ENCODE data around the gene SERINC2. TPM values are rescaled to one million over a fixed set of nuclear protein-coding genes. Genes with fewer than 3 reads are reported as not detected.

Gene SERINC2
- polyA plus RNA-seq, 1 experiment: 109 TPM

DNA sequence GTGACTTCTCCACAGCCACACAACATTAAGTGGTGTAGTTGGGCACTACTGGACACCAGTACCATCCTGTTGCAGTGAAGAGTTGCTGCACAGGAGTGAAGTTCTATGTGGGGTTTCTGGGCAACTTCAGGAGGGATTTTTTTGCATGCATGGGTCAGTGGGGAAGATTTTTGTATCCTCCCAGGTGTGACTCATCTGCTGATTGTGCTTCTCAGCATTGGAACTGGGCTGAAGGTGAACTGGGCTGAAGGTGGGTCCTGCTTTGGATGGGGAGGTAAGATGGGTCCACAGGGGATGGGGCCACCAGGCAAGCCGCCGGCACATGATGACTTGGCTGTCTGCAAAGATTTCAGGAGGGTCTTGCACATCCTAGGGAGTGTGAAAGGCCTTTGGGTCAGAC lies 2.6 kb downstream of the SERINC2 start:
- H3K4me3 ChIP-seq (ENCODE audit: low read depth, low read length): no peak overlapping the region
- TF ChIP-seq, protein P1, sequence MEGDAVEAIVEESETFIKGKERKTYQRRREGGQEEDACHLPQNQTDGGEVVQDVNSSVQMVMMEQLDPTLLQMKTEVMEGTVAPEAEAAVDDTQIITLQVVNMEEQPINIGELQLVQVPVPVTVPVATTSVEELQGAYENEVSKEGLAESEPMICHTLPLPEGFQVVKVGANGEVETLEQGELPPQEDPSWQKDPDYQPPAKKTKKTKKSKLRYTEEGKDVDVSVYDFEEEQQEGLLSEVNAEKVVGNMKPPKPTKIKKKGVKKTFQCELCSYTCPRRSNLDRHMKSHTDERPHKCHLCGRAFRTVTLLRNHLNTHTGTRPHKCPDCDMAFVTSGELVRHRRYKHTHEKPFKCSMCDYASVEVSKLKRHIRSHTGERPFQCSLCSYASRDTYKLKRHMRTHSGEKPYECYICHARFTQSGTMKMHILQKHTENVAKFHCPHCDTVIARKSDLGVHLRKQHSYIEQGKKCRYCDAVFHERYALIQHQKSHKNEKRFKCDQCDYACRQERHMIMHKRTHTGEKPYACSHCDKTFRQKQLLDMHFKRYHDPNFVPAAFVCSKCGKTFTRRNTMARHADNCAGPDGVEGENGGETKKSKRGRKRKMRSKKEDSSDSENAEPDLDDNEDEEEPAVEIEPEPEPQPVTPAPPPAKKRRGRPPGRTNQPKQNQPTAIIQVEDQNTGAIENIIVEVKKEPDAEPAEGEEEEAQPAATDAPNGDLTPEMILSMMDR (IDR thresholded peaks at IDR 0.05; ENCODE audit: insufficient read depth, low read depth, low read length): no peak
- CTCF ChIA-PET: interaction anchor here (20.2 kb wide), 1 partner anchor 18 kb away, joined by 387 read pairs; no protein-coding TSS in a partner anchor
- DNase-seq (ENCODE audit: low read depth): no peak
- POLR2A ChIA-PET: no interaction called here
- H3K27me3 ChIP-seq (ENCODE audit: control insufficient read depth, insufficient read depth, low read length): no peaks in the 10 kb centered on the region
- H3K36me3 ChIP-seq (ENCODE audit: control insufficient read depth, insufficient read depth, low read length): peaks cover 1% of the 10 kb centered on the region; the same call in 1 of the 2 replicates

DNA sequence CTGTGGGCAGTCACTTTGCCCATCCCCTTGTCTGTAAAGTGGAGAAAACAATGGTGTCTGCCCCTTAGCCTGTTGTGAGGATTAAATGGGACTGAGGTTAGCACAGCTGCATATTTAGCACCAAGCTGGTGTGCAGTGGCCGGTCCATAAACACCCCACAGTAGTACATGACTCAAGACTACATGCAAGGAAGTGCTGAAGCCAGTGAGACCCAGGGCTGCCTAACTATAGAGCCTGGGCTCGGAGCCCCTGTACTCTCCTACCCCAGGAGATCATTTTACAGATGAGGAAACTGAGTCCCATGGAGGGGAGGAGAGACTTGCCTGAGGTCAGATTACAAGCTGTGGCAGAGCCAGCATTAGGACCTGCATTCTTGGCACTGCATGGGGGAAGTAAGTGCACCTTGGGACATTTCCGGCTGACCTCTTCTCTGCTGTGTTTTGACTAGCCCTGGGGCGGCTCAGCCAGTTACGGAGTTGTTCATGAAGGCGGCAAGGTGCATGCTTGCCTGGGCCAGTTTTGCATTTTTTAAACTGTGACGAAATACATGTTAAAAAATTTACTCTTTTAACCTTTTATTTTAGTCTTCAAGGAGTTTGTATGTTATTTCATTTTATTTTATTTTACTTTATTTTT lies 3.2 kb downstream of the SERINC2 start:
- DNase-seq (ENCODE audit: low read depth): no peak
- ChIA-PET CTCF (interaction anchor here (0.6 to 20.2 kb wide), 3 partner anchors 8 to 122 kb away, joined by 3 to 387 read pairs (median 3); no protein-coding TSS in a partner anchor), POLR2A (no interaction called here)
- TF ChIP-seq, protein P1 (IDR thresholded peaks at IDR 0.05; ENCODE audit: insufficient read depth, low read depth, low read length): no peak
- Histone ChIP-seq H3K27me3 (ENCODE audit: control insufficient read depth, insufficient read depth, low read length) (no peaks in the 10 kb centered on the region), H3K4me3 (ENCODE audit: low read depth, low read length) (no peak overlapping the region), H3K36me3 (ENCODE audit: control insufficient read depth, insufficient read depth, low read length) (peaks cover 1% of the 10 kb centered on the region; the same call in 1 of the 2 replicates)

DNA sequence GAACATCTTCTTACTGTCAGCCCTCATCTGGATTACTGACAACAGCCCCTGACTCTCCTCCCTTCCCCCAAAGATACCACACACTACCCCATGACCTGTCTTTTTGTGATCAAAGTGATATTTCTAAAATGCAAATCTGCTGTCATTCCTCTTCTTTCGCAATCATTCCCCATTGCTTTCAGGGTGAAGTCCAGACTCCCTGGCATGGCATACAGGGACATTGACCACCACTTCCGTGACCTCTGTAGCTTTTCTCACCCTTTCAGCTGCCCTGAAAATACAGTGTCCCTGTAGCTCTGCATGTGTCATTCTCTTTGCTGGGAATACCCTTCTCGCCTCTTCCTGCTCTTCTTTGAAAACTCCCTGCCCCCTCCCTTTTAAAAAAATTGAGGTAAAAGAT lies 4.1 kb downstream of the SERINC2 start:
- ChIA-PET POLR2A (no interaction called here), CTCF (interaction anchor here (6.6 to 20.2 kb wide), 2 partner anchors 20 to 234 kb away, joined by 55 to 387 read pairs; no protein-coding TSS in a partner anchor)
- no peak for DNase-seq (ENCODE audit: low read depth)

DNA sequence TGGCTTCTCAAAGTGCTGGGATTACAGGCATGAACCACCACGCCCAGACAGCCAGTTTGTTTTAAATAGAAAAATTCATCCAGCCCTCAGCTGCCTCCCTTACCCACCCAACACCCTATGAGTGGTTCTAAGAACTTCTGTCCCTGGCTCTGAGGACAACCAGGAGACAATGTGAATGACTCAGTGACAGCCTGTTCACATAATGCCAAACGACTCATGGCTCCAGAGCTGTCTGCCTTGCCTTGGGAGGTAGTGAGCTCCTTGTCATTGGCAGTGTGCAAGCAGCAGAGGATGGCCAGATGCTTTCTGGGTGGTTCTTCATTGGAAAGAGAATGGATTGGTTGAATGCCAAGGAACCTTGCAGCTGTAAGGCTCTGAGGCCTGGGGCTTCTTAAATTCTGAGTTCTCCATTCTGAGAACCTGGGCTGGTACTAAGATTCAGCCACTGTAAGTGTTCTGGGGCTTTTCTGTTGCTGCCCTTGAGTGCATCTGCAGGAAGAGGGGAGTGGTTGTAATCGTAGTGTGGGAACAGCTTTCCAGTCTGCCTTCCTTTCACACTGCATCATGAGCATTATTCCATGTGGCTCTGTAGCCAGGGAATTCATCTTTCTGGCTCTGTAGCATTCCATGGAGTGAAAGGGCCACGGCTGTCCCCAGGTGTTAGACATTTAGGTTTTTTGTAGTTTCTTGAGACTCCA lies 5.8 kb downstream of the SERINC2 start:
- POLR2A ChIA-PET: interaction anchor here (1.0 kb wide), 1 partner anchor 144 kb away, joined by 4 read pairs; no protein-coding TSS in a partner anchor
- TF ChIP-seq, protein P1 (IDR thresholded peaks at IDR 0.05; ENCODE audit: insufficient read depth, low read depth, low read length): no peak
- Histone ChIP-seq H3K27me3 (ENCODE audit: control insufficient read depth, insufficient read depth, low read length) (no peaks in the 10 kb centered on the region), H3K36me3 (ENCODE audit: control insufficient read depth, insufficient read depth, low read length) (peaks cover 3% of the 10 kb centered on the region; the same call in 1 of the 2 replicates), H3K4me3 (ENCODE audit: low read depth, low read length) (no peak overlapping the region)
- no peak for DNase-seq (ENCODE audit: low read depth)
- CTCF ChIA-PET: interaction anchor here (0.6 to 20.2 kb wide), 8 partner anchors 21 to 345 kb away, joined by 3 to 387 read pairs (median 6); no protein-coding TSS in a partner anchor

More for the DNA sequence above, 4.1 kb downstream of the SERINC2 start:
- TF ChIP-seq, protein P1 (IDR thresholded peaks at IDR 0.05; ENCODE audit: insufficient read depth, low read depth, low read length): no peak
- peaks cover 1% of the 10 kb centered on the region; the same call in 1 of the 2 replicates for H3K36me3 ChIP-seq (ENCODE audit: control insufficient read depth, insufficient read depth, low read length)
- no peak overlapping the region for H3K4me3 ChIP-seq (ENCODE audit: low read depth, low read length)
- no peaks in the 10 kb centered on the region for H3K27me3 ChIP-seq (ENCODE audit: control insufficient read depth, insufficient read depth, low read length)

DNA sequence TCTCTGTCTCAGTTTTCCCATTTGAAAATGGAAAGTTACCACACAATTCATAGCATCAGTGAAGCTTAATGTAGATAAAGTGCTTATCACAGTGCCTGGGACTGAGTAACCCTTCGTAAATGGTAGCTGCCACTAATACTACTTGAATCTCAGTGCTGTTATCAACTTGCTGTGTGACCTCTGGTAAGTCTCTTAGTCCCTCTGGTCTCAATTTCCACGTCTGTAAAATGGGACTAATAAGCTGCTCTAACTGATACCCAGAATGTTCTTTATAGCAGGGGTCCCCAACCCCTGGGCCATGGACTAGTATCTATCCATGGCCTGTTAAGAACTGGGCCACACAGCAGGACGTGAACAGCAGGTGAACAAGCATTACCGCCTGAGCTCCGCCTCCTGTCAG lies 7.7 kb downstream of the SERINC2 start:
- H3K4me3 ChIP-seq (ENCODE audit: low read depth, low read length): no peak overlapping the region
- ChIA-PET CTCF (interaction anchor here (1.1 to 20.2 kb wide), 9 partner anchors 8 to 368 kb away, joined by 3 to 387 read pairs (median 16); partner anchors contain the start of genes FABP3 and SERINC2), POLR2A (no interaction called here)
- TF ChIP-seq, protein P1 (IDR thresholded peaks at IDR 0.05; ENCODE audit: insufficient read depth, low read depth, low read length): no peak
- peaks cover 12% of the 10 kb centered on the region for H3K36me3 ChIP-seq (ENCODE audit: control insufficient read depth, insufficient read depth, low read length)
- DNase-seq (ENCODE audit: low read depth): no peak
- H3K27me3 ChIP-seq (ENCODE audit: control insufficient read depth, insufficient read depth, low read length): no peaks in the 10 kb centered on the region

Measured in BJ (cell line).